Adrenal gland (tissue), 5 donors: ENCODE data around the gene OR1N1.

Source experiments
- CTCF ChIP-seq, 6 experiments: fragments of 450-650 bp in 4 of 6; fragments of 200-600 bp in 2 of 6; sonication (generic) in 1 of 6; IDR thresholded peaks; 1 replicate in 5 of 6; 2 replicates in 1 of 6; pipeline versions ENCODE4 v1.5.1 to v1.8.0; 2016 to 2021; ENCODE audit warnings: antibody characterized with exemption in 6 of 6, mild to moderate bottlenecking in 2 of 6, moderate library complexity in 1 of 6
- POLR2A ChIP-seq, 2 donors: fragments of 450-650 bp; IDR thresholded peaks; one replicate each; pipeline ENCODE4 v1.6.1; 2017; ENCODE audit warnings: antibody characterized with exemption in 2 of 2, mild to moderate bottlenecking in 2 of 2, moderate library complexity in 1 of 2
- donor health status: DM: no; HTN: no; CAD: no.

DNA sequence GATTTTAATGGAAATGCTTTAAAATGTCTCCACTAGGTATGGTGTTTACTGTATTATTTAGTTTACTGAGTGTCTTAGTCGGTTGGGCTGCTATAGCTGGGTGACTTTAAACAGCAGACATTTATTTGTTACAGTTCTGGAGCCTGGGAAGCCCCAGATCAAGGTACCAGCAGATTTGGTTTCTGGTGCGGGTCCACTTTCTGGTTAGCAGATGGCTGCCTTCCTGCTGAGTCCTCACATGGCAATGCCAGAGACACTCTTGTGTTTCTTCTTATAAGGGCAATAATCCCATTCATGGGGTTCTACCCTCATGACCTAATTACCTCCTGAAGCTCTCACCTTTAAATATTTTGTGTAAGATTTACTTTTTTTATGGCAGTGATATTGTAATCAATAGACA is 8.9 kb downstream of the OR1N1 start:
- TF ChIP-seq CTCF (IDR thresholded peaks at IDR 0.05) (no peak), POLR2A (IDR thresholded peaks at IDR 0.05) (no peak)
